Measurements from ENCODE around the gene FGFR4. TPM values are rescaled to one million over a fixed set of nuclear protein-coding genes. Genes with fewer than 3 reads are reported as not detected.

FGFR4 gene
- under 1 TPM in 5 of 6 experiments, not detected in 1; 0.14 to 0.53 (median 0.33) TPM for total RNA-seq (2021; fragmentation: NEBNext Ultra II Directional; extraction: Animal tissue kit (Norgen Biotek cat#: 25700))
- long read RNA-seq = 0 reads

DNA sequence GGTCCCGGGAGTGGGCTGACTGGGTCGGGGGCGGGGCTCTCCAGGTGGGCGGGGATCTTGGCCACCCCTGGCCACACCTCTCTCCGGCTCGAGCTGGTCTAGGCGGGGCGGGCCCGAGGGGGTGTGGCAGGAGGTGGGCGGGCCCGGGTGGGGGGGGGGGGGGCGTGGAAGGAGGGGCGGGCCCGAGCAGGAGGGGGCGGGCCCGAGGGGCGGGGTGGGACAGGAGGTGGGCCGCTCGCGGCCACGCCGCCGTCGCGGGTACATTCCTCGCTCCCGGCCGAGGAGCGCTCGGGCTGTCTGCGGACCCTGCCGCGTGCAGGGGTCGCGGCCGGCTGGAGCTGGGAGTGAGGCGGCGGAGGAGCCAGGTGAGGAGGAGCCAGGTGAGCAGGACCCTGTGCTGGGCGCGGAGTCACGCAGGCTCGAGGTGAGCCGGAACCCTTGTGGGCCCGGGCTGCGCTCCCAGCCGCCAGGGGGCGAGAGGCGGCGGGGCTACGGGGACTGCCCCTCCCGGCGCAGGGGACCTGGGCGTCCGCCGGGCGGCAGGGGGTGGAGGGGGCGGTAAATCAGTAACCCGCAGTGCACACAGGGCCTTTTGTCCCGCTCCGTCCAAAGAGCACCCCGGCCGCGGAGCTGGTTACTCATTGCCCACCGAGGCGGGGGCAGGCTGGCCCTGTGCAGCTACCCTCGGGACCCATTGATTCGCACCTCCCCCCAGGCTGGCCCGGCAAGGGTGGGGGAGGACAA, at the start of gene FGFR4:
TSS of gene FGFR4 (plus strand) at position 262 of the 744 bp plus-strand sequence. CDS start 2,688 bp downstream, outside the sequence.
- peak within 1 kb of the TSS; percentile 7; the same call in 1 of the 2 replicates for H3K27ac Mint-ChIP-seq
- no peaks in the 10 kb centered on the region for H3K36me3 Mint-ChIP-seq (ENCODE audit: low read depth)
- 0 out of 2 replicates have a peak, but pooled peaks cover 6% of the 10 kb centered on the region for H3K4me1 Mint-ChIP-seq (ENCODE audit: low read depth)

DNA sequence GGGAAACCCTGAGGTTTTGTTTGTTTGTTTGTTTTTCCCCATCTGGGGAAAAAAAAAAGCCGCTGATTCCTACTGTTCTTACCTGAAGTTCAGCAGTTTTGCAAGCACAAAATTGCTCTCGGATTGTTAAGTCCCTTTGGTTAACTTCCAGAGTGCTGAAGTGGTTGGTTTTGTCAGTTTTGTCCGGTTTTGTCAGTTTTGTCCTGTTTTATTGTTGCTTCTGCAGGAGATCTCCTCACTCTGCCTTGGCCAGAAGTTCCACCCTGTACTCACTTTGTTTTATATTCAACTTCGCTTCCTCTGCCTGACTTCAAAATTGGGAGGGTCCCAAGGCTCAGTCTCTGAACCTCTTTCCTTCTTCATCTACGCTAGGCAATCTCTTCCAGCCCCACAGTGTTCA, 49.8 kb upstream of the FGFR4 start:
- Mint-ChIP-seq H3K4me1 (ENCODE audit: low read depth) (peaks cover 10% of the 10 kb centered on the region; the same call in 1 of the 2 replicates), H3K36me3 (ENCODE audit: low read depth) (peaks cover 10% of the 10 kb centered on the region), H3K27ac (no peak overlapping the region), H3K27me3 (ENCODE audit: insufficient read depth) (no peaks in the 10 kb centered on the region), H3K9me3 (no peaks in the 10 kb centered on the region), H3K4me3 (no peak overlapping the region)
- TF ChIP-seq, protein P1, sequence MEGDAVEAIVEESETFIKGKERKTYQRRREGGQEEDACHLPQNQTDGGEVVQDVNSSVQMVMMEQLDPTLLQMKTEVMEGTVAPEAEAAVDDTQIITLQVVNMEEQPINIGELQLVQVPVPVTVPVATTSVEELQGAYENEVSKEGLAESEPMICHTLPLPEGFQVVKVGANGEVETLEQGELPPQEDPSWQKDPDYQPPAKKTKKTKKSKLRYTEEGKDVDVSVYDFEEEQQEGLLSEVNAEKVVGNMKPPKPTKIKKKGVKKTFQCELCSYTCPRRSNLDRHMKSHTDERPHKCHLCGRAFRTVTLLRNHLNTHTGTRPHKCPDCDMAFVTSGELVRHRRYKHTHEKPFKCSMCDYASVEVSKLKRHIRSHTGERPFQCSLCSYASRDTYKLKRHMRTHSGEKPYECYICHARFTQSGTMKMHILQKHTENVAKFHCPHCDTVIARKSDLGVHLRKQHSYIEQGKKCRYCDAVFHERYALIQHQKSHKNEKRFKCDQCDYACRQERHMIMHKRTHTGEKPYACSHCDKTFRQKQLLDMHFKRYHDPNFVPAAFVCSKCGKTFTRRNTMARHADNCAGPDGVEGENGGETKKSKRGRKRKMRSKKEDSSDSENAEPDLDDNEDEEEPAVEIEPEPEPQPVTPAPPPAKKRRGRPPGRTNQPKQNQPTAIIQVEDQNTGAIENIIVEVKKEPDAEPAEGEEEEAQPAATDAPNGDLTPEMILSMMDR (IDR thresholded peaks at IDR 0.05) = no peak
- no peak for DNase-seq

More for the DNA sequence above, at the start of gene FGFR4:
- no peaks in the 10 kb centered on the region for H3K9me3 Mint-ChIP-seq
- DNase-seq = peak; percentile 28
- TF ChIP-seq, protein P1 (IDR thresholded peaks at IDR 0.05) = peak; percentile 78
- H3K27me3 Mint-ChIP-seq (ENCODE audit: insufficient read depth) = peaks cover 21% of the 10 kb centered on the region
- no peak within 1 kb of the TSS; the same call in 1 of the 2 replicates for H3K4me3 Mint-ChIP-seq

GRCh38 chr5:177040814-177041420, 45.8 kb upstream of the FGFR4 start:
- H3K9me3 Mint-ChIP-seq = no peaks in the 10 kb centered on the region
- H3K36me3 Mint-ChIP-seq (ENCODE audit: low read depth) = peaks cover 12% of the 10 kb centered on the region
- H3K4me1 Mint-ChIP-seq (ENCODE audit: low read depth) = peaks cover 10% of the 10 kb centered on the region; the same call in 1 of the 2 replicates
- no peak overlapping the region for H3K4me3 Mint-ChIP-seq
- H3K27ac Mint-ChIP-seq = no peak overlapping the region; the same call in 1 of the 2 replicates
- TF ChIP-seq, protein P1 (IDR thresholded peaks at IDR 0.05) = no peak
- peak; percentile 38 for DNase-seq
- no peaks in the 10 kb centered on the region for H3K27me3 Mint-ChIP-seq (ENCODE audit: insufficient read depth)

DNA sequence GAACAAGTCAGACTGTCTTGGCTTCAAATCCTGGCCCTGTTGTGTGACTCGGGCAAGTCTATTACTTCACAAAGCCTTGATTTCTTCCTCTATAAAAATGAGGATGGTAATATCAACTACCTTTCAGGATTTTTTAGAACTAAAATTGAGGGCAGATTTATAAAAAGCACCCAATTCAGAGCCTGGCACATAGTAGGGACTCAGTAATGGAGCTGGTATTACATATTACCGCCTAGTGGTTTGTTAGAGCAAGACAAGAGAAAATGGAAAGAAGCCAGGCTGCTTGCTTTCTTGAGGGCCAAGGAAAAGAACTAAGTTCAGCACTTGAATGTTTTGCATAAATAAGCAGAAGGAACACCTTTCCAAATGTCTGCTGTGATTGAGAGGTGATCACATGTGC, 44.8 kb upstream of the FGFR4 start:
- Mint-ChIP-seq H3K9me3 (no peaks in the 10 kb centered on the region), H3K27ac (no peak overlapping the region), H3K36me3 (ENCODE audit: low read depth) (peaks cover 12% of the 10 kb centered on the region), H3K27me3 (ENCODE audit: insufficient read depth) (no peaks in the 10 kb centered on the region), H3K4me1 (ENCODE audit: low read depth) (peaks cover 10% of the 10 kb centered on the region; the same call in 1 of the 2 replicates), H3K4me3 (no peak overlapping the region)
- DNase-seq = no peak
- TF ChIP-seq, protein P1 (IDR thresholded peaks at IDR 0.05) = no peak; the same call in 1 of the 2 replicates

DNA sequence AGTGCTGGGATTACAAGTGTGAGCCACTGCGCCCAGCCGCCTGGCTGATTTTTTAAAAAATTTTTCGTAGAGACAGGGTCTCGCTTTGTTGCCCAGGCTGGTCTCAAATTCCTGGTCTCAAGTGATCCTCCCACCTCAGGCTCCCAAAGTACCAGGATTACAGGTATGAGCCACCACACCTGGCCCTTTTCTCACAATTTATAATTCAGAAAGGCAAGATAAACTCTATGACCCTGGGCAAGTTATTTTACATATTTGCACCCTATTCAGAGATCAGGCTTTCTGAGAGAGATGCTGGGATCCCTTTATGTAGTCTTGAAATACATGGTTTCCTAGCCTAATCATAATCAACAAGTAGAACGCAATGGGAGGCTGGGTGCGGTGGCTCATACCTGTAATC, 43.6 kb upstream of the FGFR4 start:
- DNase-seq = no peak
- Mint-ChIP-seq H3K9me3 (no peaks in the 10 kb centered on the region), H3K36me3 (ENCODE audit: low read depth) (peaks cover 12% of the 10 kb centered on the region), H3K27ac (no peak overlapping the region), H3K4me1 (ENCODE audit: low read depth) (peaks cover 10% of the 10 kb centered on the region; the same call in 1 of the 2 replicates), H3K4me3 (no peak overlapping the region), H3K27me3 (ENCODE audit: insufficient read depth) (no peaks in the 10 kb centered on the region)
- TF ChIP-seq, protein P1 (IDR thresholded peaks at IDR 0.05) = no peak
